GM19455 (cell line): ENCODE data around the gene FOXP4.

Experiments used
- ATAC-seq: cut with Tn5 transposase; IDR thresholded peaks from one replicate; pipeline ENCODE4 v1.9.1; 2021; ENCODE audit not compliant: unreplicated experiment

FOXP4 gene

DNA sequence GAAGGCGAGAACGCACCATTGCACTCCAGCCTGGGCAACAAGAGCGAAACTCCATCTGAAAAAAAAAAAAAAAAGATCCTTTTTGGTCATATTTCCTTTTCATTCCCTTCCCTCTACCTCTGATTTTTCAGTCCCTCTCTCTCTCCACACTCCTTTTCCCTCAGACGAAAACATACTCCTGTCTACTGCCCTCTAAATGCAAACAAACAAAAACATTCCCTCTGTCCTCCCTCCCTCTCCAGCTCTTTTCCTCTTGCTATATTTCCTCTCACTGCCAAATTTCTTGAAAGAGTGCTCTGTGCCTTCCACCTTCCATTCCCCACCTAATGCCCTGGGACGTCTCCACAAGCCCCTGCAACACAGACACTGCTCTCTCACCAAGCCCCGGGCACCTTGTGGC, 77.1 kb downstream of the FOXP4 start:
- ATAC-seq, result no peak

DNA sequence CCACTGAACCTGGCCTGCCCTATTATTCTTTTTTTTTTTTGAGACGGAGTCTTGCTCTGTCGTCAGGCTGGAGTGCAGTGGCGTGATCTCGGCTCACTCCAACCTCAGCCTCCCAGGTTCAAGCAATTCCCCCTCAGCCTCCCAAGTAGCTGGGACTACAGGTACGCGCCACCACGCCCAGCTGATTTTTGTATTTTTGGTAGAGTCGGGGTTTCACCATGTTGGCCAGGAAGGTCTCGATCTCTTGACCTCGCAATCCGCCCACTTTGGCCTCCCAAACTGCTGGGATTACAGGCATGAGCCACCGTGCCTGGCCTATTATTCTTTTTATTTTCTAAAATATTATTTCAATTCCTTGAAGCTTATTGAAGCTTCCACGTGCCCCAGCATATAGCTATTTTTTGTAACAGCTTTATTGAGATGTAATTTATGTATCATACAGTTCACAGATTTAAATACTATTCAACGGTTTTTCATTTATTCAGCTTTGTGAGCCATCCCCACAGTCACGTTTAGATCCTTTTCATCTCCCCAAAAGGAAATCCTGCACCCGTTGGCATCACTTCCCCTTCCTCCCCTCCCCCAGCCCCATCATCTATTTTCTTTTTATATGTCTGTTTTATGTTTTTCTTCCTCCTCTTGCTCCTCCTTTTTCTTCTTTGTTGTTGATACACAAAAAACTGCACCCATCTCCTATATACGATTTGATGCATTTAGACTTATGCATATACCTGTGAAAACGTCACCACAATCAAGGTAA, 78.6 kb downstream of the FOXP4 start:
- ATAC-seq, result no peak

DNA sequence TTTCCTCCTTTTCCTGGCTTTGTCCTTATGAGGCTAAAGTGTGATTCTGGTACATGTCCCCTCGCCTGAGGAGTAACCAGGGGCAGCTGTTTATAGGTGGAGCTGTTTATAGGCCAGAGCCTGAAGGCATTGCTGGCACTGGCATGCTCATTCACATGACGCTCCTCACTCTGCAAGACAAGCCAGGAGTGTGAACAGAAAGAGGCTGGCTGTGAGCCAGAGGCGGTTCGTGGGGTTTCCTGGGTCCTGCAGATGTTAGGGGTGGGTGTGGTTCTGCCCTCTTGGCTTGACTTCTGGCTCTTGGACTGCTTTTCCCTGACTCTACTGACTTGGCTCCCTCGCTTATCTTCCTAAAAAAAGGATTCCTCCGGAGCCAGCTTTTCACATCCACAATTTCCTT, 79.3 kb downstream of the FOXP4 start:
- no peak for ATAC-seq

DNA sequence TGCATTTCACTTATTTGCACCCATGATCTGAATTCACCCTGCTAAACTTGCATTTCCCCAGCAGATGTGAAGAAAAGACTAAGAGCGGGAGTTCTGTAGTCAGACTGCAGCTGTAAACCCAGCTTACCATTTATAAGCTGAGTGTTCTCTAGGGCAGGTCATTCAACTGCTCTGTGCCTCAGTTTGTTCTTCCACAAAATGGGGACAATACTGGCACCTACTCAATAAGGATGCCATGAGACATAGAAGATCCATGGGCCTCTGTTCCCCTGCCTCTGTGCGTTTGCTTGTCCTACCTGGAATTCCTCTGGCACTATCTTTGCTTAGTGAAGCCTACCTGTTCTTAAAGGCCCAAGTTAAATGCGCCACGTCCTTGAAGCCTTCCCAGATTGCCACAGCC, 79.8 kb downstream of the FOXP4 start:
- no peak for ATAC-seq

DNA sequence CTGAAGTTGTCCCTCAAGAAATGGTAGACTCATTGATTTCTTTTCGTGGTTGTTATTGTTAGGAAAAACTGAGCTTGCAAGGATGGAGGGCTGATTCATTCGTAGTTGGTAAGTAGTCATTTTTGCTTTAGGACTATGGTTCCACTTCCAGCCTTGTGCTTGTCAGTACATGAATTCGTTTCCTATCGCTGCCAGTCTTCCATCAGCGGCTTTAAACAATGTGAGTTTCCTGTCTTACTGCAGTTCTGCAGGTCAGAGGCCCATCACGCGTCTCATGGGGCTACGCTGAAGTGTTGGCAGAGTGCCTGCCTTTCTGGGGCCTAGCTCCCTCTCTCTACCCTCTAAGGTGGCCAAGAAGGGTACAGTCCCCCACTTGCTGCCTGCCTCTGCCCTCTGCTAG, 80.7 kb downstream of the FOXP4 start:
- no peak for ATAC-seq

DNA sequence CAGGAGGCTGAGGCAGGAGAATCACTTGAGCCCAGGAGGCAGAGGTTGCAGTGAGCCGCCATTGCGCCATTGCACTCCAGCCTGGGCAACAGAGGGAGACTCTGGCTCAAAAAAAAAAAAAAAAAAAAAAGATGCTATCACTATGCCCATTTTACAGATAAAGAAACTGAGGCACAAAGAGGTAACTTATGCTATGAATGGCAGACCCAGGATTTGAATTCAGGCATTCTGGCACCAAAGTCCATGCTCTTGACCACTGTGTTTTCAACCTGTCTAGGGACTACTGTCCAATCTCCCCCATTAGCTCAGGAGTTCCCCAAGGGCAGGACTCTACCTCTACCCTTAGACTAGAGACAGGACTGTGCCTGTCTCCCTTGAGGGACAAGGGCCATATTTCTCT, 82.9 kb downstream of the FOXP4 start:
- ATAC-seq, result no peak

DNA sequence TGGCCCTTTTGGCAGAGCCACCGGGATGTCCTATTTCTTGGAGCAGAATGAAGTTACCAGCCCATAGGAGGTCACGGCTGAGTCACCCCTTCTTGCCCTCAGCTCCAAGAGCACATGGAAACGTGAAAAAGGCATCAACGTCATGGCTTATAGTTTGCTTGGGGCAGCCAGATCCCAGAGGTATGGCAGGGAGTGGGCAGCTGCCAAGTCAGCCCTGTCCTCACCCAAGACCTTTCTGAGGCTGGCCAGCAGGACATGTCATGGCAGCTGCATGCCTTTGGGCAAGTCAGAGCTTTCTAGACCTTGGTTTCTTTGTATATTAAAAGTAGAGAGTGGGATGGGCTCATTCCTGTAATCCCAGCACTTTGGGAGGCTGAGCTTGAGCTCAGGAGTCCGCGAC, 83.9 kb downstream of the FOXP4 start:
- ATAC-seq, result no peak

DNA sequence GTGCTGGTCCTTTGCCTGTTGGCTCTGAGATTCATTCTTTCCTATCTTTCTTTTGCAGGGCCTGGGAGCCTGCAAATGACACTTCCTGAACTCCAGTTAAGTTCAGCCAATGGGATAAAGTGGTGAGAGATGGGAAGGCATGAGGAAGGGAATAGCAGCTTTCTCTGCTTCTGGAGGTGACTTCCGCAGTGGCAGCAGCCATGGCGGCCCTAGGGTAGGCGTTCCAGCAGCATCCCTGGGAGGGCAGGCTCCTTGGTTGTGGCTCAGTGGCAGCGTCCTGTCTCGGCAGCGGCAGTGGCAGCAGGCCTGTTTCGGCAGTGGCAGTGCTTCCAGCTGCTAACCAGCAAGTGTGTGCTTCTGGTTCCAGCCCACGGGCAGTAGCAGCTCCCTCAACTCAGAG, 84.8 kb downstream of the FOXP4 start:
- ATAC-seq, result no peak

DNA sequence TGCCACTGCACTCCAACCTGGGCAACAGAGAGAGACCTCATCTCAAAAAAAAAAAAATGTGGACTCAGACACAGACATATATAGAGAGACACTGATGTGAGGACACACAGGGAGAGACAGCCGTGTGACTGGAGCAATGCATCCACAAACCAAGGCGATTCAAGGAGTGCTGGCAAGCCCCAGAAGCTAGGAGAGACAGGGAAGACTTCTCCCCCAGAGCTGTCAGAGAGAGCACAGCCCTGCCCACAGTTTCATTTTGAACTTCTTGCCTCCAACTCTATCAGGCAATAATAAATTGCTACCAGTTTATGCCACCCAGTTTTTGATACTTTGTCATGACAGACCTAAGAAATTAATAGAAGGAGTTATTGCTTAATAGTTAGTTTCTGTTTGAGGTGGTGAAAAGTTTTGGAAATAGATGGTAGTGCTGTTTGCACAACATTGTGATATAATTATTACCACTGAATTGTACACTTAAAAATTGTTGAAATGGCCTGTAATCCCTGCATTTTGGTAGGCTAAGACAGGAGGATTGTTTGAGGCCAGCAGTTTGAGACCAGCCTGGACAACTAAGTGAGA, 87.0 kb downstream of the FOXP4 start:
- ATAC-seq, result no peak

DNA sequence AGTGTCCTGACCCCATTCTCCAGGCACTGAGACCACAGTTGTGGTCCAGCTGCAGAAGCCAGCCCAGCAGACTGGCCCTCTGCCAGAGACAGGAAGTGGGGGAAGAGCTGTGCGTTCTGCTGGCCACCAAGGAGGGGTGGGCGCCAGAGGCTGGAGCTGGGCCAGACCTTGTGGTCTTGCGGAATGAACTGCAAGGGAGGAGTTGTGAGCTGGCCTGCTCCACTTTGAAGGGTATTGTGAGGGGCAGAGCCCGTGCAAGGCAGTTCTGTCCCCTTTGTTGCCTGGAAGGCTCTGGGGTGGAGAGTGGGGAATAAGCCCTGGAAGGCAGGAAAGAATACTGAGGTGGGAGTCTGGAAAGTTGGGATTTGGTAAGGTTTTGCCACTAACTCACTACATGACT, 88.5 kb downstream of the FOXP4 start:
- ATAC-seq, result no peak

DNA sequence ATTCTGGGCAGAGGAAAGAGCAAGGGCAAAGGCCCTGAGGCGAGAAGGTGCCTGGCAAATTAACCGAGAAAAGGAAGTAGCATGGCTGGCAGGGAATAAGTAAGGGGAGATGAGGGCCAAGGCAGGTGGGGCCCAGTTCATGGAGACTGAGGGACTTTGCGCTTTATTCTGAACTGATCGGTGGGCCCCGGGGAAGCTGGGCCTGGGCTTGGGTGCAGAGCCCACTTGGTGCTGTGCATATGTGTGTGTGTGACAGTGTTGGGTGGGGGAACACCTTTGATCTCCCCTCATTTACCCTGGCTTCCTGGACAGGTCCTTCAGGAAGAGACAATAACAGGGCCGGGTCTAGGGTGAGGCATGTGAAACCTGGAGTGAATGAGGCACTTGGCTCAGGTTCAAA, 89.2 kb downstream of the FOXP4 start:
- no peak for ATAC-seq

DNA sequence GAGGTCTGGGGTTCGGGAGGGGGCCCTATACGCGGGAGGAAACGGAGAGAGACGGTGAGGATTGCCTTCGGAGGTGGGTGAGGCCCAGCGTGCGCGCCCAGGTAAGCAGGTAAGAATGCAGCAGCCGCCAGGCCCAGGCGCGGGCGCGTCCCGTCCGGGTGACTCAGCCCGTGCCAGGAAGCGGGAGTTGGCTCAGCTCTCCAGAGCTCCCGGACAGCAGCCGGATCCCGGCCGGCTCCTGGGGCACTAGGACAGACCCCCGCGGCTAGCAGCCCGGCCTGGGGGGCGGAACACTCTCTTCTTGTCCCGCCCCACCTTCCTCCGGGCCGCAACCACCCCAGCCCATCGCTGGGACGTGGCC, 90.6 kb downstream of the FOXP4 start:
- ATAC-seq, result no peak

DNA sequence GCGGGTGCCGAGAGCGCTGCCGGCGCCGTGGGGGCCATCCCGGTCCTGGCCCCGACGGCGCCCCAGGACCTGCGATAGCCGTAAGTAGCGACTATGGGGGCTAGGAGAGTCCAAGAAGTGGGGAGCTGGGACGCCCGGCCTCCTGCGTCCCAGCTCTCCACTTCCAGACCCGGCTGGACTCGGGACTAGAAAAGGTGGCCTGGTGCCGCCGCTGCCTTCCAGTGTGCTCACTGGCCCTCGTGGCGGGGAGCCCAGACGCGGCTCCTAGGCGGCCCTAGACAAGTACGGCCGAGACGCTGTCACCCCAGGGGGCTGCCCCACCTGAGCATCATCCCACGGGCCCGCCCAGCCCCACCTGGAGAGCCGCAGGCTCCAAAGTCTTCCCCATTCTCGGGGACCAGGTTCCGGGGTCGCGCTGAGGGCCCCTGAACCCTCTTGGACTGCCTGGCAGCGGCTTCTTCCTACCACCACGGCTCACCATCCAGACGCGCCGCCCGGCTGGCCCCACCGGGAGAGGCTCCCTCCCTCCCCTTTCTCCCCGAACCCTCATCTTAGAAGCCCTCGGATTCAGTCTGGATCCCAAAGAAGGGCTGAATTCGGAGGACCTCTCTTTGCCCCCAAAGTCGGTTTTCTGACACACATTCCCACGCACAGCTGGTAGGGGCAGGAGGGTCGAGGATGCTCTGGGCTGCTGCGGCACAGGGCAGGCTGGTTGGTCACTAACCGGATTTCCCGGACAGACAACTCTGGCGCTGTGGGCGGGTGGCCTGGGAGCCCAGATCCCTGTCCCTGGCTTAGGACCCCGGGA, 91.2 kb downstream of the FOXP4 start:
- no peak for ATAC-seq

DNA sequence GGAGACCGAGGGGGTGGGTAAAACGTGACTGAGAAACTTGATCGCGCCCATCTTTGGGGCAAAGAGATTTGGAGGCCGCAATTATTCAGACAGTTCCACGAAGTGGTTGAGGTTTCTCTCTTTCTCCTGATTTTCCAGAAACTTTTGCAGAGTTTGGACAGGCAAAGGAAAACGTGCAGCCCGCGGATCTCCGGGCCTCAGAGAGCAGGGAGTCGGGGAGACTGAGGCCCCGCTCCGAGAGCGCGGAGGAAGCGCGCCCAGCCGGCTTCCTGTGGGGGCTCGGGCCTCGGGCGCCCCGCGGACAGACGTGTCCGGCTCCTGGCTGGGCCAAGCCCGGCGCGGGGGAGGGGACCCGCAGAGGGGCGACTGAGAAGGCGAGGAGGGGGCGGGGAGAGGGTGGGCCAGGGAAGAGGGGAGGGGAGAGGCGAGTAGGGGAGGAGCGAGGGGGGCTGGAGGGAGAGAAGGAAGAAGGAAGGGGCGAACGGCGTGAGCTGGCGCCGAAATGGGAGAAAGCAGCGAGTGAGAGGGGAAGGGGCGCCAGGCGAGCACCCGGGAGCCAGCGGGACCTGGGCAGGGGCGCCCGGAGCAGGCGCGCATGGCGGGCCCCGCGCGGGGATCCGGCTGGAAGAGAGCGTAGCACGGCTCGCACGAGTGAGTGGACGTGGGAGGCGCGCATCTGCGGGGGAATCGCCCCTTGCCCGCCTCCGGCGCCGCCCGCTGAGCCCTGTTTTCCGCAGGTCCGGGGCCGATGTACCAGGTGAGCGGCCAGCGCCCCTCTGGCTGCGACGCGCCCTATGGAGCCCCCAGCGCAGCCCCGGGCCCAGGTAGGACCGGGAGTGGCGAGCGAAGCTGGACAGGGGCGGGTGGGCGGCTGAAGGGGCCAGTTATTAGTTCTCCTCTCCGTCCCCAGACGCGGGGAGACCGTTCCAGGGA, 92.1 kb downstream of the FOXP4 start, which contains the start of gene MDFI:
Gene MDFI, plus strand, starts transcription at position 467 of the 933 bp plus-strand sequence. Its CDS starts 282 bp downstream, at position 749.
- no peak for ATAC-seq

DNA sequence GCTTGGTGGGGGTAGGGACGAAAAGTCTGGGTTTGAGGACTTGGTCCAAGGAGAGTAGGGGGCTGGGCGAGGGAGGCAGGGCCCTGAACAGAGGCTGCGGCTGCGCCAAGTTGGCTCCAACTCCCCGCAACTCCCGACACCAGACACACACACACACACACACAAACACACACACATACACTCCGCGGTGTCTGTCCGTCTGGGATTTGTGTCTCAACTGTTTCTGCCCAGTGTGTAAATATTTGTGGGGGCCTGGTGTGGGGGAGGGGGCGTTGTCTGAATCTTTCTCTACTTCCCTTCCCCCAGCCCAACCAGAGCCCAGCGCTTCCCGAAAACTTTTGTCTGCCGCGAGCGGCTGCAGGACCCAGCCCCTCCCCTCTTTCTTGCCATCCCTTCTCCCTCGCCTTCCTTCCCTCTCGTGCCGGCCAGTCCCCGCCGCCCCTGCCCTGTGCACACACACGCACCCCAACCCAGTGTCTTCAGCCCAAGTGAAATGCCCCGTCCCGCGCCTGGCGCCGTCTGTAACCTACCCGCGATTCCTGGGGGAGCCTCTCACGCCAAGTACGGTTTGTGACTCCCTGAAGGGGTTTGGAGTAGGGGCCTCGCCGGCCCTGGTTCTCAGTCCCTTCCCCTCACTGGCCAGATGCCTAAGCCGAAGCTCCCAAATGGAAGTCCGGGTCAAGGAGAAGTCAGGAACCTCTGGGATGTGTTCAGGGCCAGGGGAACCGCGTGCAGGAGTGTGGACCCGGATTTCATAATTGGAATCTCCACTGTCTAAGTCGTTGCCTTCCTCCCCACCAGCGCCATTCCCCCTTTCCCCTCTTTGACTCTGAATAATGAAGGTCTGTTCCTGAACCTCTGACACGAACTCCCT, 93.0 kb downstream of the FOXP4 start:
- no peak for ATAC-seq

DNA sequence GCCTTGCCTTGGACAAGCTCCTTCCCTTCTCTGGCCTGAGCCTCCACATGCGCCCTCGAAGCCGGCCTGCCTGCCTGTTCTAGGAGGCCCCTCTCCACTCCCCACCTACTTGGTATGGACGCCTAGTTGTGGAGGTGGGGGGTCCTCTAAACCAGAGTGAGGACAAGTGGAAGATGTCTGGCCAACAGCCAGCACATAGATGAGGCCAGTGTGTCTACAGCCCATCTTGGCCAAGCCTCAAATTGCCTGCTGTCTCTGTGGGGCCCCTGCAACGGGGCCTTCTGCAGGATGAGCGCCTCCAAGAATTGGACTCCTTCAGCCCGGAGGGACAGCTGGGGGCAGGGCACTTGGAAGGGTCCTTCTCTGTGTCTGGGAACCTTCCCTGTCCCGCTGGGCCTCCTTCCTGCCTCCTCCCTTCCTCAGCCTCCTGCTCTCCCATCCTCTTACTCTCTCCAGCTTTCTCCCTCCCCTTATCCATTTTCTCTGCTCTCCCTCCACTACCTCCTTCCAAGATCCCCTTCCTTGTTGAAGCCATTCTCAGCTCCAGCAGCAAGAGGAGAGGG, 93.7 kb downstream of the FOXP4 start:
- no peak for ATAC-seq

DNA sequence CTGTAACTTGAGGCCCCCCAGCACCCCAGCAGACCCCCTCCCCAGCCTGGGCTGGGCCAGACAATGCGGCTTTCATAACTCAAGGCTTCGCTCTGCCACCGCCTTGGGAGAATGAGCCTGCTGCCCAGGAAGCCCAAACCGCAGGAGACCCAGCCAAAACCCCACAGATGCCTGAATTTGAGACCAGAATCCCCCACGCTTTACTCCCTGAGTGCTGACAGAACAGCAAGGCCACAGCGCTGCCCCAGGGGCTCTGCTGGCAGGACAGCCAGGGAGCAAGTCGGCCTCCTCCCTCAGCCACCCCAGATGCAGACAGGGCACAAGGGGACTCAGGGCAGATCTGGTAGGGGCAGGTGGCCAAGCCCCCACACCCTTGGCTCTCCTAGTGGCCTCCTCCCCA, 94.2 kb downstream of the FOXP4 start:
- no peak for ATAC-seq

DNA sequence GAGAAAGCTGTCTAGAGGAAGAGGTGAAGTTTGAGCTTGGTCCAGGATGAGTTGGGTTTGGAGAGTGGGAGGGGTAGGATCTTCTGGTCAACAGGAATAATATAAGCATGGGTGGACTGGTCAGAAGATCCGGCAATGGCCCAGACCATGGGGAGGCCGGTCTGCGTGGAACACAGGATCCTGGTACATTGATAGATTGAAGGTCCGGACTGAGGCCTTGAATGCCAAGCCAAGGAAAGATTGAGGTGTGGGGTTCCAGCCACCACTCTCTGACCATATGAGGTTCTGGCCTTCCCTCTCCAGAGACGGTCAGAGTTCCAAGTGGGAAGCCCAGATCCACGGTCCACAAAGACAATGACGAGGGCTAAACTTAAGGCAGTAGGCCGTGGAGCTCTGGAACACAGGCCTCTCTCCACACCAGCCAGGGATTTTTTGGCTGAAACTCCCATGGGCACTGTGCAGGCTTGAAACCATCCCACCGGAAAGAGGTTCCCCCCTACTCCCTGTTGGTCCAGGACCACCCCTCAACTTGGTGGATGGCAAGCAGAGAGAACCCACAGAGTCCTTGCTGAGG, 95.3 kb downstream of the FOXP4 start:
- no peak for ATAC-seq
